Measurements from ENCODE around the gene NSD2.
"Not testable (repeated sequence)": the region's sequence is repeated elsewhere in the genome, so short reads cannot be mapped to it uniquely, and the experiment has no call there.

Gene NSD2

GRCh38 chr4:1996866-1997611 is 125.8 kb downstream of the NSD2 start:
- TF ChIP-seq MAX (IDR thresholded peaks at IDR 0.05; ENCODE audit: low read depth, low read length): no peak
- no peak for TF ChIP-seq POLR2A (IDR thresholded peaks at IDR 0.05; ENCODE audit: extremely low read depth, insufficient read length)
- no peak for TF ChIP-seq MYC (IDR thresholded peaks at IDR 0.05; ENCODE audit: low read depth, low read length)
- no peak for TF ChIP-seq CTCF (IDR thresholded peaks at IDR 0.05; ENCODE audit: low read depth, low read length)
- no peak overlapping the region for H3K4me3 ChIP-seq (ENCODE audit: low read depth, low read length)
- DNase-seq (ENCODE audit: low read depth): no peak

- H3K4me3 ChIP-seq (ENCODE audit: low read depth, low read length): no peak overlapping the region
- no peak for DNase-seq (ENCODE audit: low read depth)
- TF ChIP-seq POLR2A (IDR thresholded peaks at IDR 0.05; ENCODE audit: extremely low read depth, insufficient read length): no peak
- no peak for TF ChIP-seq CTCF (IDR thresholded peaks at IDR 0.05; ENCODE audit: low read depth, low read length)
- TF ChIP-seq MYC (IDR thresholded peaks at IDR 0.05; ENCODE audit: low read depth, low read length): no peak
- TF ChIP-seq MAX (IDR thresholded peaks at IDR 0.05; ENCODE audit: low read depth, low read length): no peak
Observed at GRCh38 chr4:1997712-1998111, 126.5 kb downstream of the NSD2 start.

GRCh38 chr4:1998296-1998695 is 127.1 kb downstream of the NSD2 start:
- no peak overlapping the region for H3K4me3 ChIP-seq (ENCODE audit: low read depth, low read length)
- TF ChIP-seq MYC (IDR thresholded peaks at IDR 0.05; ENCODE audit: low read depth, low read length) (no peak), MAX (IDR thresholded peaks at IDR 0.05; ENCODE audit: low read depth, low read length) (no peak), CTCF (IDR thresholded peaks at IDR 0.05; ENCODE audit: low read depth, low read length) (no peak), POLR2A (IDR thresholded peaks at IDR 0.05; ENCODE audit: extremely low read depth, insufficient read length) (no peak)
- DNase-seq (ENCODE audit: low read depth): no peak

GRCh38 chr4:1999308-1999707 is 128.1 kb downstream of the NSD2 start:
- DNase-seq (ENCODE audit: low read depth); H3K4me3 ChIP-seq (ENCODE audit: low read depth, low read length): not testable (repeated sequence)

- not testable (repeated sequence) for H3K4me3 ChIP-seq (ENCODE audit: low read depth, low read length); DNase-seq (ENCODE audit: low read depth)
Observed at GRCh38 chr4:2003361-2003760, 132.2 kb downstream of the NSD2 start.

GRCh38 chr4:2006367-2006766 is 135.2 kb downstream of the NSD2 start:
- no peak for TF ChIP-seq MYC (IDR thresholded peaks at IDR 0.05; ENCODE audit: low read depth, low read length)
- no peak for TF ChIP-seq MAX (IDR thresholded peaks at IDR 0.05; ENCODE audit: low read depth, low read length)
- no peak for TF ChIP-seq CTCF (IDR thresholded peaks at IDR 0.05; ENCODE audit: low read depth, low read length)
- no peak for TF ChIP-seq POLR2A (IDR thresholded peaks at IDR 0.05; ENCODE audit: extremely low read depth, insufficient read length)
- no peak for DNase-seq (ENCODE audit: low read depth)
- peak overlapping the region; percentile 1 for H3K4me3 ChIP-seq (ENCODE audit: low read depth, low read length)
